H1 (cell line): Measurements from ENCODE around the gene MAPKAP1. TPM values are rescaled to one million over a fixed set of nuclear protein-coding genes. Genes with fewer than 3 reads are reported as not detected.

Source experiments
- CTCF ChIA-PET: fragments of 300-600 bp; sonication (Branson Sonifier 250); formaldehyde crosslinking; loops from one replicate; lab custom pipeline; 2021; ENCODE audit not compliant: partially characterized antibody; lab: Charles Lee
- POLR2A ChIA-PET: fragments of 300-600 bp; sonication (Branson Sonifier 250); formaldehyde crosslinking; loops from one replicate; lab custom pipeline; 2021; ENCODE audit warnings: inconsistent platforms; ENCODE audit not compliant: partially characterized antibody; lab: Charles Lee
- DNase-seq, 2 experiments: peaks; one replicate each; pipeline versions ENCODE4 v3.0.0 to v3.0.0-alpha.2; 2010 to 2022; ENCODE audit warnings: low spot score in 2 of 2, low read depth in 1 of 2, mixed read lengths in 1 of 2
- FAIRE-seq: peaks from 2 replicates; lab custom pipeline; 2011; peaks lifted over from hg19 to GRCh38; lab: Jason Lieb, UNC
- H2AFZ ChIP-seq: 2 replicates; pipeline ENCODE4 v1.8.1; 2012; ENCODE audit warnings: low read length, inconsistent platforms
- H2AK5ac ChIP-seq: 2 replicates; pipeline ENCODE4 v1.6.1; 2013; ENCODE audit warnings: low read depth, low read length
- H2BK120ac ChIP-seq: replicated peaks from 2 replicates; pipeline ENCODE3; 2013; ENCODE audit warnings: low read depth, low read length, inconsistent platforms
- H2BK12ac ChIP-seq: 2 replicates; pipeline ENCODE4 v1.6.1; 2013; ENCODE audit warnings: low read depth, low read length
- H2BK15ac ChIP-seq: 2 replicates; pipeline ENCODE4 v1.6.1; 2013; ENCODE audit warnings: low read length
- H2BK20ac ChIP-seq: 2 replicates; pipeline ENCODE4 v1.6.1; 2013; ENCODE audit warnings: low read length
- H2BK5ac ChIP-seq: 2 replicates; pipeline ENCODE4 v1.6.1; 2013; ENCODE audit warnings: low read depth, low read length
- H3K14ac ChIP-seq: 2 replicates; pipeline ENCODE4 v1.6.1; 2013; ENCODE audit warnings: inconsistent platforms; ENCODE audit not compliant: insufficient read length
- H3K18ac ChIP-seq: 2 replicates; pipeline ENCODE4 v1.6.1; 2013; ENCODE audit warnings: low read length; ENCODE audit errors: extremely low read depth
- H3K23ac ChIP-seq: 2 replicates; pipeline ENCODE4 v1.6.1; 2013; ENCODE audit warnings: inconsistent platforms; ENCODE audit not compliant: insufficient read length
- H3K23me2 ChIP-seq: 2 replicates; pipeline ENCODE4 v1.6.1; 2013; ENCODE audit warnings: low read depth, low read length
- H3K27ac ChIP-seq: 2 replicates; pipeline ENCODE4 v1.6.1; 2011; ENCODE audit warnings: low read depth, low read length, inconsistent platforms
- H3K27me3 ChIP-seq, 4 experiments: replicated peaks in 1 of 4; 1 replicate in 1 of 4; 2 replicates in 3 of 4; pipeline versions ENCODE4 v1.6.1 to v1.8.1; 2011 to 2013; ENCODE audit warnings: low read length in 3 of 4, mild to moderate bottlenecking in 3 of 4, inconsistent platforms in 2 of 4, mixed read lengths in 2 of 4, moderate library complexity in 1 of 4; ENCODE audit not compliant: control insufficient read depth in 3 of 4, insufficient read depth in 3 of 4; ENCODE audit errors: extremely low read depth in 1 of 4
- H3K36me3 ChIP-seq, 4 experiments: 2 replicates each; pipeline versions ENCODE4 v1.6.1 to v1.8.1; 2011 to 2013; ENCODE audit warnings: mild to moderate bottlenecking in 4 of 4, low read length in 3 of 4, moderate library complexity in 2 of 4, control low read depth in 1 of 4, inconsistent platforms in 1 of 4; ENCODE audit not compliant: insufficient read depth in 4 of 4, control insufficient read depth in 2 of 4
- H3K4ac ChIP-seq: replicated peaks from 2 replicates; pipeline ENCODE3; 2013; ENCODE audit warnings: low read length, low read depth, mixed read lengths, inconsistent platforms; ENCODE audit not compliant: insufficient read length
- H3K4me1 ChIP-seq, 4 experiments: replicated peaks in 1 of 4; 1 replicate in 1 of 4; 2 replicates in 3 of 4; pipeline versions ENCODE4 v1.6.1 to v1.8.1; 2011 to 2013; ENCODE audit warnings: low read length in 3 of 4, inconsistent platforms in 2 of 4, mixed read lengths in 1 of 4; ENCODE audit not compliant: insufficient read depth in 4 of 4, control insufficient read depth in 3 of 4
- H3K4me2 ChIP-seq, 2 experiments: 2 replicates each; pipeline versions ENCODE4 v1.6.1 to v1.8.1; 2011 to 2013; ENCODE audit warnings: low read depth in 2 of 2, low read length in 2 of 2, control low read depth in 1 of 2, inconsistent platforms in 1 of 2, mild to moderate bottlenecking in 1 of 2; ENCODE audit not compliant: insufficient read depth in 1 of 2
- H3K4me3 ChIP-seq, 4 experiments: fragments of 200-600, 300-600 bp in 1 of 4; sonication (generic), shearing (Covaris generic), sonication (Bioruptor Twin) in 1 of 4; 2 replicates each; pipeline versions ENCODE4 v1.5.1 to v1.8.1; 2011 to 2016; ENCODE audit warnings: low read length in 4 of 4, low read depth in 3 of 4, control low read depth in 2 of 4, inconsistent platforms in 2 of 4, mild to moderate bottlenecking in 2 of 4, mixed read lengths in 1 of 4, moderate library complexity in 1 of 4; ENCODE audit not compliant: insufficient read depth in 2 of 4; ENCODE audit errors: extremely low read depth in 1 of 4
- H3K56ac ChIP-seq: replicated peaks from 2 replicates; pipeline ENCODE3; 2013; ENCODE audit warnings: low read depth, mild to moderate bottlenecking, mixed read lengths, low read length, inconsistent platforms; ENCODE audit not compliant: insufficient read length
- H3K79me1 ChIP-seq: 2 replicates; pipeline ENCODE4 v1.6.1; 2013; ENCODE audit warnings: low read depth, low read length, control low read depth
- H3K79me2 ChIP-seq, 2 experiments: 2 replicates each; pipeline versions ENCODE4 v1.6.1 to v1.8.1; 2012 to 2013; ENCODE audit warnings: low read length in 2 of 2, mild to moderate bottlenecking in 2 of 2, inconsistent platforms in 1 of 2; ENCODE audit not compliant: insufficient read depth in 2 of 2, control insufficient read depth in 1 of 2
- H3K9ac ChIP-seq, 4 experiments: replicated peaks in 1 of 4; 1 replicate in 1 of 4; 2 replicates in 3 of 4; pipeline versions ENCODE4 v1.6.1 to v1.8.1; 2011 to 2013; ENCODE audit warnings: low read depth in 3 of 4, low read length in 3 of 4, control low read depth in 2 of 4, mild to moderate bottlenecking in 2 of 4, moderate library complexity in 2 of 4, inconsistent platforms in 1 of 4; ENCODE audit errors: extremely low read depth in 1 of 4
- H3K9me3 ChIP-seq, 2 experiments: 2 replicates each; pipeline versions ENCODE4 v1.6.1 to v1.8.1; 2012 to 2013; ENCODE audit warnings: mild to moderate bottlenecking in 2 of 2, moderate library complexity in 2 of 2, control low read depth in 1 of 2, inconsistent platforms in 1 of 2, low read depth in 1 of 2, low read length in 1 of 2, mixed read lengths in 1 of 2; ENCODE audit not compliant: insufficient read depth in 2 of 2
- H4K20me1 ChIP-seq, 2 experiments: replicated peaks in 1 of 2; 2 replicates each; pipeline versions ENCODE3 to v1.8.1; 2011 to 2013; ENCODE audit warnings: inconsistent platforms in 2 of 2, low read length in 2 of 2, mild to moderate bottlenecking in 1 of 2; ENCODE audit not compliant: insufficient read depth in 2 of 2, control insufficient read depth in 1 of 2
- H4K5ac ChIP-seq: 2 replicates; pipeline ENCODE4 v1.6.1; 2013; ENCODE audit warnings: low read length, low read depth, mixed read lengths, inconsistent platforms; ENCODE audit not compliant: insufficient read length
- H4K8ac ChIP-seq: 2 replicates; pipeline ENCODE4 v1.8.0; 2013; ENCODE audit warnings: mild to moderate bottlenecking, moderate library complexity, low read length, inconsistent platforms; ENCODE audit not compliant: insufficient read depth; ENCODE audit errors: extremely low read depth
- H4K91ac ChIP-seq: replicated peaks from 2 replicates; pipeline ENCODE3; 2013; ENCODE audit warnings: low read length, mixed read lengths, inconsistent platforms; ENCODE audit not compliant: insufficient read length
- CEBPB ChIP-seq: IDR thresholded peaks from 2 replicates; pipeline ENCODE4 v1.6.1; 2012; ENCODE audit warnings: low read depth, low read length
- HDAC2 ChIP-seq, 2 experiments: fragments of 300-600 bp in 1 of 2; sonication (generic) in 1 of 2; IDR thresholded peaks; 2 replicates each; pipeline ENCODE4 v1.6.1; 2011 to 2012; ENCODE audit warnings: low read depth in 2 of 2, low read length in 2 of 2, mild to moderate bottlenecking in 2 of 2, moderate library complexity in 2 of 2, borderline replicate concordance in 1 of 2, inconsistent platforms in 1 of 2
- KDM1A ChIP-seq: fragments of 200-600, 300-600 bp; sonication (generic); IDR thresholded peaks from 2 replicates; pipeline ENCODE4 v1.7.1; 2016; ENCODE audit warnings: mild to moderate bottlenecking, low read length, borderline replicate concordance
- POLR2A ChIP-seq, 2 experiments: IDR thresholded peaks; 1 replicate in 1 of 2; 2 replicates in 1 of 2; pipeline ENCODE4 v1.6.1; 2011; ENCODE audit warnings: low read depth in 2 of 2, low read length in 2 of 2, mild to moderate bottlenecking in 2 of 2; ENCODE audit errors: control extremely low read depth in 1 of 2
- RAD21 ChIP-seq, 2 experiments: IDR thresholded peaks in 1 of 2; conservative IDR thresholded peaks in 1 of 2; 2 replicates each; pipeline ENCODE4 v1.6.1; 2011; ENCODE audit warnings: low read depth in 2 of 2, low read length in 2 of 2, improper control_type of control experiment in 1 of 2, inconsistent platforms in 1 of 2, mild to moderate bottlenecking in 1 of 2, moderate library complexity in 1 of 2
- RFX5 ChIP-seq: IDR thresholded peaks from 2 replicates; pipeline ENCODE4 v1.6.1; 2011; ENCODE audit warnings: low read depth, low read length, improper control_type of control experiment, borderline replicate concordance
- SUZ12 ChIP-seq: fragments of 200-600 bp; sonication (generic); IDR thresholded peaks from 2 replicates; pipeline ENCODE4 v1.6.1; 2012; ENCODE audit warnings: mild to moderate bottlenecking, inconsistent platforms, low read length, moderate library complexity, mixed read lengths
- TEAD4 ChIP-seq: IDR thresholded peaks from 2 replicates; pipeline ENCODE4 v1.6.1; 2012; ENCODE audit warnings: low read depth, low read length, inconsistent platforms, mixed read lengths
- WGBS, 2 experiments: shearing (Covaris generic) in 1 of 2; methylation state at CpG; one replicate each; pipeline versions ENCODE4 v1.1.6 to v1.1.7; 2013 to 2015; ENCODE audit warnings: low lambda C conversion rate in 2 of 2, mixed read lengths in 2 of 2, inconsistent platforms in 1 of 2, low coverage in 1 of 2, missing lambda C conversion rate in 1 of 2; ENCODE audit not compliant: insufficient replicate concordance in 2 of 2, insufficient coverage in 1 of 2, insufficient read length in 1 of 2; ENCODE audit errors: extremely low coverage in 1 of 2, missing lambda C conversion rate in 1 of 2; 5-methylcytosine and 5-hydroxymethylcytosine counted together
- polyA plus RNA-seq, 7 experiments: library from polyadenylated mRNA; depleted of rRNA in 3 of 7; stranded (reverse) in 5 of 7; unstranded in 2 of 7; fragments of >200 nt in 5 of 7; fragments of 200-250 nt in 2 of 7; gene quantifications; 1 replicate in 5 of 7; 2 replicates in 1 of 7; 4 replicates in 1 of 7; pipeline versions ENCODE4 v1.2.1 to v1.2.3, GENCODE V29; 2011 to 2013; ENCODE audit warnings: missing spikeins in 2 of 7, mixed read lengths in 2 of 7
- total RNA-seq: library from RNA; stranded (reverse); fragmentation: NEBNext Ultra II Directional; extraction: Animal tissue kit (Norgen Biotek cat#: 25700); gene quantifications from 2 replicates; pipeline ENCODE4 v1.2.1, GENCODE V29; 2021
- TF ChIP-seq, protein P1 (sequence below), 3 experiments: IDR thresholded peaks; 1 replicate in 2 of 3; 2 replicates in 1 of 3; pipeline versions ENCODE4 v1.5.1 to v1.6.1; 2011; ENCODE audit warnings: low read length in 3 of 3, mild to moderate bottlenecking in 3 of 3, inconsistent platforms in 2 of 3, low read depth in 1 of 3, moderate library complexity in 1 of 3; ENCODE audit not compliant: insufficient read depth in 1 of 3; ENCODE audit errors: control extremely low read depth in 1 of 3

The MAPKAP1 gene
- total and polyA plus RNA-seq, 2 of the 8 experiments (the other 6 are each of a cell fraction or from before 2014, with no cell fraction given), result 79.2 to 140 TPM

DNA sequence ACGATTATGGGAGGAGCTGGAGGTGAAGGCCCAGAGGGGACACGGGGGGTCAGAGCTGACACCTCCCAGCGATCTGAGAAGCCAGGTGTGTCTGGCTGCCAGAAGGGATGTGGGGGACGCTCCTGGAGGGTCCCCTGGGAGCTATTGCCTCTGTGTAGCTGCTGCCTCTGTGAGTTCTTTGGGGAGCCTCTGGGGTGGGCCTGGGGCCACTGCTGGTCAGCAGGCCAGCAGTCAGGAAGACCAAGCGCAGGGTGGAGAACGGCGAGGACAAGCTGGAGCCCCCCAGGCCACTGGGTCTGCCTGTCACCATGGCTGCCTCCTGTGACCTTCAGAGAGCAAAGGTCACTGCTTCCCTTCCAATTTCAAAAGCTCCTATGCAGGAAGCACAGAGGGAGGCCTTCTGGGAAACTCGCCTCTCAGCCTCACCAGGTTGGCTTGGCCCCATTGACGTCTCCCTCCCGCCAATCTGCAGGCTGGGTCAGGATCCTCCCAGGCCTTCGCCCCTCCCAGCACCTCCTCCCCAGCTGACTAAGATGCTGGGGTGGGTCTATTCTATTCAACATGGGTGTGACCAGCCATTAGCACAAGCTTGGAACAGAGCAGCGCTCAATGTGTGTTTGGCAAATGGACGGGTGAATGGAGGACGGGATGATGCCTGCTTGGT is 319.0 kb downstream of the MAPKAP1 start:
- CTCF ChIA-PET, result interaction anchor here (1.0 to 1.1 kb wide), 2 partner anchors 13 to 20 kb away, joined by 3 read pairs; no protein-coding TSS in a partner anchor

More for the DNA sequence above, 319.0 kb downstream of the MAPKAP1 start:
- no peak overlapping the region for H2AK5ac ChIP-seq
- H2BK5ac ChIP-seq, result no peak overlapping the region
- no peak overlapping the region for H4K8ac ChIP-seq
- FAIRE-seq (no peak), DNase-seq (no peak)
- no peak overlapping the region for H2BK12ac ChIP-seq
- H2BK15ac ChIP-seq, result no peak overlapping the region
- H2BK20ac ChIP-seq, result no peak overlapping the region
- H3K56ac ChIP-seq, result no peak overlapping the region
- no peak overlapping the region for H3K18ac ChIP-seq
- no peak overlapping the region for H3K4ac ChIP-seq
- H4K20me1 ChIP-seq, result no peaks in the 10 kb centered on the region
- H3K14ac ChIP-seq, result no peak overlapping the region
- H4K5ac ChIP-seq, result no peak overlapping the region
- H3K23me2 ChIP-seq, result no peaks in the 10 kb centered on the region
- H3K9me3 ChIP-seq, result no peaks in the 10 kb centered on the region
- no peaks in the 10 kb centered on the region for H3K79me1 ChIP-seq
- H3K27ac ChIP-seq, result no peak overlapping the region
- POLR2A ChIA-PET, result interaction anchor here (0.9 to 1.0 kb wide), 2 partner anchors 21 to 269 kb away, joined by 3 read pairs; no protein-coding TSS in a partner anchor
- H3K27me3 ChIP-seq, result no peaks in the 10 kb centered on the region; a peak in 1 of 7 replicates
- no peaks in the 10 kb centered on the region for H3K79me2 ChIP-seq
- no peak overlapping the region for H2AFZ ChIP-seq
- no peaks in the 10 kb centered on the region for H3K36me3 ChIP-seq
- H3K23ac ChIP-seq, result no peak overlapping the region
- TF ChIP-seq RAD21 (IDR thresholded peaks at IDR 0.05 in 1 of 2, conservative IDR thresholded peaks at IDR 0.05 in 1 of 2; ENCODE audit: low read depth in 2 of 2, low read length in 2 of 2), result no peak
- TF ChIP-seq, protein P1, sequence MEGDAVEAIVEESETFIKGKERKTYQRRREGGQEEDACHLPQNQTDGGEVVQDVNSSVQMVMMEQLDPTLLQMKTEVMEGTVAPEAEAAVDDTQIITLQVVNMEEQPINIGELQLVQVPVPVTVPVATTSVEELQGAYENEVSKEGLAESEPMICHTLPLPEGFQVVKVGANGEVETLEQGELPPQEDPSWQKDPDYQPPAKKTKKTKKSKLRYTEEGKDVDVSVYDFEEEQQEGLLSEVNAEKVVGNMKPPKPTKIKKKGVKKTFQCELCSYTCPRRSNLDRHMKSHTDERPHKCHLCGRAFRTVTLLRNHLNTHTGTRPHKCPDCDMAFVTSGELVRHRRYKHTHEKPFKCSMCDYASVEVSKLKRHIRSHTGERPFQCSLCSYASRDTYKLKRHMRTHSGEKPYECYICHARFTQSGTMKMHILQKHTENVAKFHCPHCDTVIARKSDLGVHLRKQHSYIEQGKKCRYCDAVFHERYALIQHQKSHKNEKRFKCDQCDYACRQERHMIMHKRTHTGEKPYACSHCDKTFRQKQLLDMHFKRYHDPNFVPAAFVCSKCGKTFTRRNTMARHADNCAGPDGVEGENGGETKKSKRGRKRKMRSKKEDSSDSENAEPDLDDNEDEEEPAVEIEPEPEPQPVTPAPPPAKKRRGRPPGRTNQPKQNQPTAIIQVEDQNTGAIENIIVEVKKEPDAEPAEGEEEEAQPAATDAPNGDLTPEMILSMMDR (IDR thresholded peaks at IDR 0.05; ENCODE audit: control extremely low read depth in 1 of 3, insufficient read depth in 1 of 3, low read depth in 1 of 3, low read length in 3 of 3), result no peak
- no peak for TF ChIP-seq TEAD4
- TF ChIP-seq HDAC2 (IDR thresholded peaks at IDR 0.05; ENCODE audit: borderline replicate concordance in 1 of 2, low read depth in 2 of 2, low read length in 2 of 2), result no peak
- no peak for TF ChIP-seq CEBPB
- no peak for TF ChIP-seq RFX5
- TF ChIP-seq KDM1A, result no peak
- TF ChIP-seq SUZ12, result no peak
- TF ChIP-seq POLR2A (IDR thresholded peaks at IDR 0.05; ENCODE audit: control extremely low read depth in 1 of 2, low read depth in 2 of 2, low read length in 2 of 2), result no peak
- H3K4me1 ChIP-seq, result peaks cover 0 to 3% (median 0%) of the 10 kb centered on the region in 4 experiments; a peak in 1 of 7 replicates
- H2BK120ac ChIP-seq, result no peak overlapping the region
- no peak overlapping the region for H3K9ac ChIP-seq
- H3K4me2 ChIP-seq, result no peak overlapping the region
- WGBS, 2 experiments, result 85% methylated on average over 13 of the region's 14 CpGs; no CpG with 5 or more reads in 1 of the 2 experiments
- no peak overlapping the region for H4K91ac ChIP-seq
- H3K4me3 ChIP-seq, result no peak overlapping the region
